Thoracic aorta (tissue), 2 donors: Measurements from ENCODE around the gene RSPO4. TPM values are rescaled to one million over a fixed set of nuclear protein-coding genes. Genes with fewer than 3 reads are reported as not detected.

Source experiments
- ATAC-seq: fragments of 150-250 bp; one replicate; pipeline ENCODE4 v1.8.0; 2017; ENCODE audit warnings: low read depth; ENCODE audit not compliant: insufficient number of reproducible peaks, low FRiP score
- DNase-seq: peaks from one replicate; pipeline ENCODE4 v3.0.0-alpha.2; 2020; ENCODE audit warnings: low spot score
- H3K27ac ChIP-seq, 2 donors: fragments of 200-600 bp; sonication (generic); 1 replicate in 1 of 2; 2 replicates in 1 of 2; pipeline ENCODE4 v1.5.1; 2016; ENCODE audit warnings: mild to moderate bottlenecking in 2 of 2, moderate library complexity in 2 of 2
- H3K27me3 ChIP-seq: fragments of 200-600 bp; sonication (generic); replicated peaks from 2 replicates; pipeline ENCODE4 v1.6.0; 2016; ENCODE audit warnings: mild to moderate bottlenecking; ENCODE audit not compliant: insufficient read depth
- H3K36me3 ChIP-seq: fragments of 200-600 bp; sonication (generic); one replicate; pipeline ENCODE4 v1.5.1; 2016
- H3K4me1 ChIP-seq, 2 donors: fragments of 200-600 bp; sonication (generic); 1 replicate in 1 of 2; 2 replicates in 1 of 2; pipeline versions ENCODE4 v1.5.1 to v1.6.0; 2016; ENCODE audit warnings: low read depth in 2 of 2, mild to moderate bottlenecking in 1 of 2; ENCODE audit not compliant: control insufficient read depth in 1 of 2
- H3K4me3 ChIP-seq: fragments of 200-600 bp; sonication (generic); 2 replicates; pipeline ENCODE4 v1.5.1; 2016; ENCODE audit warnings: mild to moderate bottlenecking
- H3K9me3 ChIP-seq: fragments of 200-600 bp; sonication (generic); 2 replicates; pipeline ENCODE4 v1.5.1; 2016
- CTCF ChIP-seq: fragments of 200-600 bp; sonication (generic); IDR thresholded peaks from one replicate; pipeline ENCODE4 v1.5.1; 2019; ENCODE audit warnings: antibody characterized with exemption
- total RNA-seq, 2 donors: library from RNA; depleted of rRNA; stranded (reverse); fragments of >200 nt; gene quantifications; one replicate each; pipeline versions ENCODE4 v1.1.0 to v1.2.3, GENCODE V29; 2016

The RSPO4 gene
- total RNA-seq, 2 donors from 2014 or later = not detected

GRCh38 chr20:1022871-1023270 lies 20.8 kb upstream of the RSPO4 start:
- ATAC-seq (no peak), DNase-seq (no peak)

GRCh38 chr20:1020614-1021013 lies 18.5 kb upstream of the RSPO4 start:
- ATAC-seq (no peak), DNase-seq (no peak)
- no peaks in the 10 kb centered on the region for H3K36me3 ChIP-seq
- H3K9me3 ChIP-seq = no peaks in the 10 kb centered on the region
- H3K27ac ChIP-seq = no peak overlapping the region
- no peak for TF ChIP-seq CTCF
- H3K4me1 ChIP-seq = no peaks in the 10 kb centered on the region
- H3K4me3 ChIP-seq = no peak overlapping the region
- no peaks in the 10 kb centered on the region for H3K27me3 ChIP-seq

More at GRCh38 chr20:1022871-1023270, 20.8 kb upstream of the RSPO4 start:
- no peaks in the 10 kb centered on the region for H3K27me3 ChIP-seq
- H3K9me3 ChIP-seq = no peaks in the 10 kb centered on the region
- no peak overlapping the region for H3K27ac ChIP-seq
- H3K4me3 ChIP-seq = no peak overlapping the region
- no peak for TF ChIP-seq CTCF
- no peaks in the 10 kb centered on the region for H3K4me1 ChIP-seq
- H3K36me3 ChIP-seq = no peaks in the 10 kb centered on the region

DNA sequence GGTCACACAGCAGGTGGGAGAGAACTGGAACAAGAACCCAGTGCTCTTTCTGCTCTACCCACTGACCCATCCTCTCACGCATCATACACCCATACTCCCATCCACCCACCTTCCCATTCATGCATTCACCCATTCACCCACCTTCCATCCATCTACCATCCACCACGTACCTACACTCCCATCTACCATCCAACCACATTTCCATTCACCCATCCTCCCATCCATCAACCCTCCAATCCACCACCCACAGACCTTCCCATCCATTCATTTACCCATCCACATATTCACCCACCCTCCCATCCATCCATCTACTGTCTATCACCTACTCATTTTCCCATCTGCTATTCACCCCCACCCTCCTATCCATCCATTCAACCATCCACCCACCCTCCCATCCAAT lies 17.2 kb upstream of the RSPO4 start:
- ATAC-seq (no peak), DNase-seq (no peak)
- H3K36me3 ChIP-seq = no peaks in the 10 kb centered on the region
- H3K4me1 ChIP-seq = no peaks in the 10 kb centered on the region
- H3K27me3 ChIP-seq = no peaks in the 10 kb centered on the region
- no peak overlapping the region for H3K27ac ChIP-seq
- H3K9me3 ChIP-seq = no peaks in the 10 kb centered on the region
- TF ChIP-seq CTCF = no peak
- H3K4me3 ChIP-seq = no peak overlapping the region

DNA sequence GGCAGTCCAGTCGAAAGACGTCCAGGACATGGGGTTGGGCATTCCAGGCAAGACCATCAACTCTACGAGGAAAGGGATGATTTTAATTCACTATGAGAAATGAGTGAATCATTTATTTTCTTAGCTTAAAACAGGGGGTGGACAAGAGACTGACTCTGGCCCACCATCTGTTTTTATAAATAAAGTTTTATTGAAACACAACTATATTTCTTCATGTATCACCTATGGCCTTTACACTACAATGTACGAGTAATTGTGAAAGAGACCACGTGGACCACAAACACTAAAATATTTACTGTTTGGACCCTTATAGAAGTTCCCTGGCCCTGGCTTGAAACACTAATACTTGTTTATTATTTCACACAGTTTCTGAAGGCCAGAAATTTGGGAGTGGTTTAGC lies 15.6 kb upstream of the RSPO4 start:
- H3K27me3 ChIP-seq = no peaks in the 10 kb centered on the region
- DNase-seq = no peak
- H3K36me3 ChIP-seq = no peaks in the 10 kb centered on the region
- no peak overlapping the region for H3K4me3 ChIP-seq
- no peaks in the 10 kb centered on the region for H3K4me1 ChIP-seq
- no peaks in the 10 kb centered on the region for H3K9me3 ChIP-seq
- ATAC-seq = no peak
- TF ChIP-seq CTCF = no peak
- no peak overlapping the region for H3K27ac ChIP-seq

GRCh38 chr20:1015181-1015580 lies 13.1 kb upstream of the RSPO4 start:
- Histone ChIP-seq H3K27ac (no peak overlapping the region), H3K27me3 (no peaks in the 10 kb centered on the region), H3K4me1 (no peaks in the 10 kb centered on the region), H3K36me3 (no peaks in the 10 kb centered on the region), H3K9me3 (no peaks in the 10 kb centered on the region), H3K4me3 (no peak overlapping the region)
- no peak for TF ChIP-seq CTCF
- DNase-seq = no peak
- ATAC-seq = no peak
